ENCODE results near the gene TMEM190. TPM values are rescaled to one million over a fixed set of nuclear protein-coding genes. Genes with fewer than 3 reads are reported as not detected.
A peak's percentile ranks its signal among the peaks of the same experiment; 100 is the strongest.

TMEM190 gene
- total and polyA plus RNA-seq, 10 of the 15 experiments (the other 5 are each of a cell fraction or from before 2014, with no cell fraction given) = not detected

DNA sequence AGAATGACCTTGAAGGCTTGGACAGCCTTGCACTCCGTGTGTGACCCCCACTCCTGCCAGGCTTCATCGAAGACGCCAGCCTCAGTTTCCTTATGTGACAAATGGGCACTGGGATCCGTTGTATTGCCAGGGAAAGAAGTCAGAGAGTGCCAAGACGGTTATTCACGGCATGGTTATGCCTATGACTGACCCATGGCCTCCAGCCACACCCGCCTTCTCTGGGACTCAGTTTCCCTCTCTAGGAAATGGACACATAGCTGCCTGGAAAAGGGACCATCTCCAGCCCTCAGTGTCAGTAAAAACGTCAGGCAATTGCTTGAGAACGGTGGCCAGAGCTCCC lies 31.9 kb downstream of the TMEM190 start (continued):
- TF ChIP-seq, protein P1, sequence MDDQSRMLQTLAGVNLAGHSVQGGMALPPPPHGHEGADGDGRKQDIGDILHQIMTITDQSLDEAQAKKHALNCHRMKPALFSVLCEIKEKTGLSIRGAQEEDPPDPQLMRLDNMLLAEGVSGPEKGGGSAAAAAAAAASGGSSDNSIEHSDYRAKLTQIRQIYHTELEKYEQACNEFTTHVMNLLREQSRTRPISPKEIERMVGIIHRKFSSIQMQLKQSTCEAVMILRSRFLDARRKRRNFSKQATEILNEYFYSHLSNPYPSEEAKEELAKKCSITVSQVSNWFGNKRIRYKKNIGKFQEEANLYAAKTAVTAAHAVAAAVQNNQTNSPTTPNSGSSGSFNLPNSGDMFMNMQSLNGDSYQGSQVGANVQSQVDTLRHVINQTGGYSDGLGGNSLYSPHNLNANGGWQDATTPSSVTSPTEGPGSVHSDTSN (IDR thresholded peaks at IDR 0.05; ENCODE audit: insufficient replicate concordance, low read depth, low read length) = no peak
- no peak for TF ChIP-seq RBBP5 (conservative IDR thresholded peaks at IDR 0.05)
- no peak for TF ChIP-seq NRF1 (conservative IDR thresholded peaks at IDR 0.05; ENCODE audit: low read depth, low read length)
- TF ChIP-seq ZNF217 (IDR thresholded peaks at IDR 0.05) = peak; percentile 79; the same call in 1 of the 2 replicates
- no peak for TF ChIP-seq EGR1 (IDR thresholded peaks at IDR 0.05; ENCODE audit: borderline replicate concordance in 1 of 2, low read depth in 2 of 2, low read length in 2 of 2)
- no peak for TF ChIP-seq JUNB (IDR thresholded peaks at IDR 0.05)
- TF ChIP-seq PML (IDR thresholded peaks at IDR 0.05; ENCODE audit: low read length) = no peak
- TF ChIP-seq, protein P2, sequence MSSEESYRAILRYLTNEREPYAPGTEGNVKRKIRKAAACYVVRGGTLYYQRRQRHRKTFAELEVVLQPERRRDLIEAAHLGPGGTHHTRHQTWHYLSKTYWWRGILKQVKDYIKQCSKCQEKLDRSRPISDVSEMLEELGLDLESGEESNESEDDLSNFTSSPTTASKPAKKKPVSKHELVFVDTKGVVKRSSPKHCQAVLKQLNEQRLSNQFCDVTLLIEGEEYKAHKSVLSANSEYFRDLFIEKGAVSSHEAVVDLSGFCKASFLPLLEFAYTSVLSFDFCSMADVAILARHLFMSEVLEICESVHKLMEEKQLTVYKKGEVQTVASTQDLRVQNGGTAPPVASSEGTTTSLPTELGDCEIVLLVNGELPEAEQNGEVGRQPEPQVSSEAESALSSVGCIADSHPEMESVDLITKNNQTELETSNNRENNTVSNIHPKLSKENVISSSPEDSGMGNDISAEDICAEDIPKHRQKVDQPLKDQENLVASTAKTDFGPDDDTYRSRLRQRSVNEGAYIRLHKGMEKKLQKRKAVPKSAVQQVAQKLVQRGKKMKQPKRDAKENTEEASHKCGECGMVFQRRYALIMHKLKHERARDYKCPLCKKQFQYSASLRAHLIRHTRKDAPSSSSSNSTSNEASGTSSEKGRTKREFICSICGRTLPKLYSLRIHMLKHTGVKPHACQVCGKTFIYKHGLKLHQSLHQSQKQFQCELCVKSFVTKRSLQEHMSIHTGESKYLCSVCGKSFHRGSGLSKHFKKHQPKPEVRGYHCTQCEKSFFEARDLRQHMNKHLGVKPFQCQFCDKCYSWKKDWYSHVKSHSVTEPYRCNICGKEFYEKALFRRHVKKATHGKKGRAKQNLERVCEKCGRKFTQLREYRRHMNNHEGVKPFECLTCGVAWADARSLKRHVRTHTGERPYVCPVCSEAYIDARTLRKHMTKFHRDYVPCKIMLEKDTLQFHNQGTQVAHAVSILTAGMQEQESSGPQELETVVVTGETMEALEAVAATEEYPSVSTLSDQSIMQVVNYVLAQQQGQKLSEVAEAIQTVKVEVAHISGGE (CRISPR knock-in tag; IDR thresholded peaks at IDR 0.05) = no peak
- TF ChIP-seq SMAD1 (IDR thresholded peaks at IDR 0.05; ENCODE audit: low read depth, partially characterized antibody) = no peak
- TF ChIP-seq GATAD2B (conservative IDR thresholded peaks at IDR 0.05; ENCODE audit: low read depth) = 0 out of 2 replicates have a peak, but pooled peaks have one; percentile 4
- no peak for TF ChIP-seq MEF2A (IDR thresholded peaks at IDR 0.05; ENCODE audit: insufficient read depth, low read depth, low read length)
- TF ChIP-seq IRF4 (IDR thresholded peaks at IDR 0.05; ENCODE audit: low read depth, low read length) = no peak
- no peak for TF ChIP-seq FOXK2 (IDR thresholded peaks at IDR 0.05)
- 0 out of 2 replicates have a peak, but pooled peaks have one; percentile 5 for TF ChIP-seq DPF2 (IDR thresholded peaks at IDR 0.05)
- TF ChIP-seq, protein P3, sequence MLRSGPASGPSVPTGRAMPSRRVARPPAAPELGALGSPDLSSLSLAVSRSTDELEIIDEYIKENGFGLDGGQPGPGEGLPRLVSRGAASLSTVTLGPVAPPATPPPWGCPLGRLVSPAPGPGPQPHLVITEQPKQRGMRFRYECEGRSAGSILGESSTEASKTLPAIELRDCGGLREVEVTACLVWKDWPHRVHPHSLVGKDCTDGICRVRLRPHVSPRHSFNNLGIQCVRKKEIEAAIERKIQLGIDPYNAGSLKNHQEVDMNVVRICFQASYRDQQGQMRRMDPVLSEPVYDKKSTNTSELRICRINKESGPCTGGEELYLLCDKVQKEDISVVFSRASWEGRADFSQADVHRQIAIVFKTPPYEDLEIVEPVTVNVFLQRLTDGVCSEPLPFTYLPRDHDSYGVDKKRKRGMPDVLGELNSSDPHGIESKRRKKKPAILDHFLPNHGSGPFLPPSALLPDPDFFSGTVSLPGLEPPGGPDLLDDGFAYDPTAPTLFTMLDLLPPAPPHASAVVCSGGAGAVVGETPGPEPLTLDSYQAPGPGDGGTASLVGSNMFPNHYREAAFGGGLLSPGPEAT (IDR thresholded peaks at IDR 0.05; ENCODE audit: low read depth) = 0 out of 2 replicates have a peak, but pooled peaks have one; percentile 14
- TF ChIP-seq, protein P4, sequence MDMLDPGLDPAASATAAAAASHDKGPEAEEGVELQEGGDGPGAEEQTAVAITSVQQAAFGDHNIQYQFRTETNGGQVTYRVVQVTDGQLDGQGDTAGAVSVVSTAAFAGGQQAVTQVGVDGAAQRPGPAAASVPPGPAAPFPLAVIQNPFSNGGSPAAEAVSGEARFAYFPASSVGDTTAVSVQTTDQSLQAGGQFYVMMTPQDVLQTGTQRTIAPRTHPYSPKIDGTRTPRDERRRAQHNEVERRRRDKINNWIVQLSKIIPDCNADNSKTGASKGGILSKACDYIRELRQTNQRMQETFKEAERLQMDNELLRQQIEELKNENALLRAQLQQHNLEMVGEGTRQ (IDR thresholded peaks at IDR 0.05; ENCODE audit: borderline replicate concordance, low read depth, low read length) = no peak
- no peak for TF ChIP-seq HDGF (IDR thresholded peaks at IDR 0.05)
- no peak for TF ChIP-seq KLF5 (IDR thresholded peaks at IDR 0.05; ENCODE audit: partially characterized antibody)
- TF ChIP-seq SUPT20H (IDR thresholded peaks at IDR 0.05; ENCODE audit: borderline replicate concordance, control insufficient read depth, low read depth, low read length) = no peak
- TF ChIP-seq ZNF24 (IDR thresholded peaks at IDR 0.05) = no peak
- TF ChIP-seq SMARCA5 (IDR thresholded peaks at IDR 0.05) = peak; percentile 87

Data from GM12878 (cell line).